Activated naive CD4-positive, alpha-beta T cell treated with anti-CD3 and anti-CD28 coated beads, Interleukin-2, amount 50 U/mL, for 72 hours (primary cell): ENCODE results near the gene YWHAE. TPM values are rescaled to one million over a fixed set of nuclear protein-coding genes. Genes with fewer than 3 reads are reported as not detected.
"Not testable (repeated sequence)": the region's sequence is repeated elsewhere in the genome, so short reads cannot be mapped to it uniquely, and the experiment has no call there.

Experiments used
- ATAC-seq, 2 donors: fragments of 150-1000 bp; cut with Tn5 transposase; 2 replicates each; pipeline ENCODE4 v1.10.0; 2021; ENCODE audit warnings: mild to moderate bottlenecking in 2 of 2, moderate library complexity in 2 of 2
- DNase-seq, 2 donors: peaks; one replicate each; pipeline ENCODE4 v3.0.0; 2021 to 2022; ENCODE audit warnings: low spot score in 2 of 2
- H3K27ac Mint-ChIP-seq, 2 donors: one replicate each; pipeline ENCODE4 v1.8.0; 2022; ENCODE audit warnings: mild to moderate bottlenecking in 2 of 2, mixed read lengths in 2 of 2
- H3K36me3 Mint-ChIP-seq, 2 donors: one replicate each; pipeline ENCODE4 v1.8.0; 2022; ENCODE audit warnings: mixed read lengths in 2 of 2
- H3K9me3 Mint-ChIP-seq, 2 donors: one replicate each; pipeline ENCODE4 v1.8.0; 2022; ENCODE audit warnings: mixed read lengths in 2 of 2
- total RNA-seq, 2 donors: library from RNA; stranded (reverse); gene quantifications; one replicate each; pipeline ENCODE4 v1.2.3, GENCODE V29; 2022

Gene YWHAE
- 100 to 1,000 TPM; 301 to 497 TPM for total RNA-seq

DNA sequence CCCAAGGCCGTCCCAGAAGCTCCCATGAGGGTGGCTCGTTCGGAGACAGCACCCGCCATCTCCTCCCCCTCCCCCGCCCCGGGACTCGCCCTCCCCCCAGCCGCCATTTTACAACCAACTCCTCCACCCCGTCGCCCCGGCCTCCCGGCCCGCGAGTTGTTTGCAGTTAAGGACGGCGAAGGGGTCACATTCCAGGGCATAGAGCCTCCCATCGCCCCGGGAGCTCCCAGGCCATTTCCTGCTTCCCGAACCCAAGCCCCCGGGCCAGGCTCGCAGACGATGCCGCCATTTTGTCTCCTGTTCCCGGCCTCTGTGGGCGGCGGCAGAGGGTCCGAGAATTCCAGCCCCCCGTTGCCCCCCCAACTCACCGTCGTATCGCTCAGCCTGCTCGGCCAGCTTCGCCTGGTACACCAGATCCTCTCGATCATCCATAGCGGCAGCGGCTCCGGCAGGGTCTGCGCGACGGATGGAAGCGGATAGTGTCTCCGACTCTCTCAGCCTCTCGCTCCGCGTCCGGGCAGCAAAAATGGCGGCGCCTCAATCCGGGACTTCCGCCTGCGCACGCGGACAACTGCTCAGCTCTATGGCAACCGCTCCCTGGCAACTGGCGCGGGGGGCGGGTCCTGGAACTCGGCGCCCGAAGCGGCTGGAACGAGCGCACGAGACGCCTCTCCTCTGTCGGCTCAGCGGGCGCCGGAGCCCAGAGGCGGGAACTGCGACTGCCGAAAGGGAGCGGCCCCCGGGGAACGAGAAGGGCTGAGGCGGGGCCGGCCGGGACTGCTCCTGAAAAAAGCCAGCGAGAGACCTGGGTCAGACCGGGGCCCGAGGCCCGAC lies at the start of gene YWHAE:
YWHAE (minus strand) TSS at position 544 of the 834 bp plus-strand sequence; CDS start at position 432, 112 bp downstream.
- ATAC-seq, result peak; percentile 94 to 96
- H3K36me3 Mint-ChIP-seq, result peaks cover 24 to 44% of the 10 kb centered on the region in 2 donors
- H3K9me3 Mint-ChIP-seq, result no peaks in the 10 kb centered on the region
- DNase-seq, result peak; percentile 95 to 97
- peak within 1 kb of the TSS; percentile 94 to 100 for H3K27ac Mint-ChIP-seq

DNA sequence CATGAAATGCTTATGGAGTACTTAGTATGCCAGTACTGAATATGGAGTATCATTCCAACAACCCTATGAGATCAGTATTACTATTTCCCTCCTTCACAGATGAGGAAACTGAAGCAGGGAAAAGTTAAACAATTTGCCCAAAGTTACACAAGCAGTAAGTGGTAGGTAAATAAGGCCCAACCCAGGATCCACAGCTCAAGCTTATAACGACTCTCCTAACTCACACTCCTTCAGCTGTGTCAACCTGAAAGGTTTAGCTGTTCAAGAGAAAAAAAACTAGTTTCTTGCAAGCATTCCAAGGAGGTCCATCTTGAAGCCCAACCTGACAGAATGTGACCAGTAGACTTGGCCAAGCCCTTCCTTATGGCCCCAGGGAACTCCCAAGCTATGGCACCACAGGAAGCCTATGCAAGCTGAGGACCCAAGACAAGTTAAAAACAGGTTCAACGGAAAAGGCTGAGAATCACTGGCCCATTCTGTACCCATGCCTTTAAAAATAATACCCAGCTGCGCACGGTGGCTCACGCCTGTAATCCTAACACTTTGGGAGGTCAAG lies 49.5 kb upstream of the YWHAE start:
- peaks cover 9 to 15% of the 10 kb centered on the region in 2 donors for H3K36me3 Mint-ChIP-seq
- peak overlapping the region in 1 of 2 donors; percentile 74 for H3K27ac Mint-ChIP-seq
- DNase-seq (no peak), ATAC-seq (no peak)
- no peaks in the 10 kb centered on the region for H3K9me3 Mint-ChIP-seq

DNA sequence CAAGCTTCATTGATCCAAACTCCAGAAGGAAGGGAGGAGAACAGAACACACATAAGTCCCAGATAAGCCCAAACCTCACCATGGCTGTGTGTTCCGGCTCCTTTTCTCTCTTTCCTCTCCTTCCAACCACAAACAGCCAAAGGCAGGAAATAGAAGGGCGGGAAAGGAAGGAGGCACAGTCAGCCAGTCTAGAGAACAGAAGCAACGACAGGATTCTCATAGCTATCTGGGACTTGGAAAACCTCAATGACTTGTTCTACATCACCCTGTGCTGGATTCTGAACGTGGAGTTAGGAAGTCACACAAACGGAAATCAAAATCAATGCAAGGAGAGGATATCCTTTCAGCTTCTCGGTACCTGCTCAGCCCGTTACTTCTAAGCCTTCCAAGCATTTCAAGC lies 47.0 kb upstream of the YWHAE start:
- Mint-ChIP-seq H3K36me3 (peaks cover 0 to 9% of the 10 kb centered on the region in 2 donors), H3K9me3 (no peaks in the 10 kb centered on the region), H3K27ac (peak overlapping the region in 1 of 2 donors; percentile 65)
- DNase-seq, result no peak
- no peak for ATAC-seq

DNA sequence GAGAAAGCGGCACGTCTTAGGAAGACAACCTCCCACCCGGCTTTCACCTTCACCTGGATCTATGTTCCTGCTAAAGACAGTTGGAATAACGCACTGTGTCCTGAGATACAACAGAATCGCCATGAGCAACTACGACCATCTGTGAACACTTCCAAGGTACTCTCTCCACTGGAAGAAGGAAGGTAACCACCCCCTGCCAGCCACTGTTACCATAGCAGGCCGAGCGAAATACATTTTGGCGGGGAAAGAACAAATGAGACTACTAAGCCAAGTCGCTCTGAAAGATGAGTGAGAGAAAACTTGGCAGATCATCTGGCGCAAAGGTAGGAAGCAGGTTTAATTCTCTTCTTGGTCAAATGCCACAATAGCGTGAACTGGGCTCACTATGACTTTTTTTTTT lies 46.2 kb upstream of the YWHAE start:
- peaks cover 0 to 9% of the 10 kb centered on the region in 2 donors for H3K36me3 Mint-ChIP-seq

DNA sequence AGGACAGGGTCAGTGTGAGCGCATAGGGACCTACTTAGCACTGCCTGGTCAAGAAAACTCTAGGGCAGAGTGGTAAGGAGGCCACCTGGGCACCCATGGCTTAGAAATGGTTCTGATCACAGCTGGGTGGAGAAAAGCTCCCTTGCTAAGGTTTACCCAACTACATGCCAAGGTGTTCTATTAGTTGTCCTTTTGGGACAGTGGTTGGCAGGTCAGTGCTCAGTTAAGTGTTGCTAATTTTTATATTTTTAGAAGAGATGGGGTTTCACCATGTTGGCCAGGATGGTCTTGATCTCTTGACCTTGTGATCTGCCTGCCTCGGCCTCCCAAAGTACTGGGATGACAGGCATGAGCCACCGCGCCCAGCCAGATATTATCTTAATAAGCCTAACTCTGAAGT lies 45.7 kb upstream of the YWHAE start:
- not testable (repeated sequence) for H3K9me3 Mint-ChIP-seq, H3K36me3 Mint-ChIP-seq, DNase-seq, H3K27ac Mint-ChIP-seq, ATAC-seq

More for the DNA sequence above, 46.2 kb upstream of the YWHAE start:
- DNase-seq, result no peak
- ATAC-seq, result no peak
- peak overlapping the region in 1 of 2 donors; percentile 9 for H3K27ac Mint-ChIP-seq
- no peaks in the 10 kb centered on the region for H3K9me3 Mint-ChIP-seq

DNA sequence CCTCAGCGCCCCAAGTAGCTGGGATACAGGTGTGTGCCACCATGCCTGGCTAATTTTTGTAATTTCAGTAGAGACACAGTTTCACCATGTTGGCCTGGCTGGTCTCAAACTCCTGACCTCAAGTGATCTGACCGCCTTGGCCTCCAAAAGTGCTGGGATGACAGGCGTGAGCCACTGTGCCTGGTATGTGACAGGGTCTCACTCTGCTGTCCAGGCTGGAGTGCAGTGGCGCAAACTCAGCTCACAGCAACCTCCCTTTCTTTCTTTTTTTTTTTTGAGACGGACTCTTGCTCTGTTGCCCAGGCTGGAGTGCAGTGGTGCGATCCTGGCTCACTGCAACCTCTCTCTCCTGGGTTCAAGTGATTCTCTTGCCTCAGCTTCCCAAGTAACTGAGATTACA lies 42.7 kb upstream of the YWHAE start:
- not testable (repeated sequence) for ATAC-seq, H3K9me3 Mint-ChIP-seq, H3K36me3 Mint-ChIP-seq, DNase-seq, H3K27ac Mint-ChIP-seq

DNA sequence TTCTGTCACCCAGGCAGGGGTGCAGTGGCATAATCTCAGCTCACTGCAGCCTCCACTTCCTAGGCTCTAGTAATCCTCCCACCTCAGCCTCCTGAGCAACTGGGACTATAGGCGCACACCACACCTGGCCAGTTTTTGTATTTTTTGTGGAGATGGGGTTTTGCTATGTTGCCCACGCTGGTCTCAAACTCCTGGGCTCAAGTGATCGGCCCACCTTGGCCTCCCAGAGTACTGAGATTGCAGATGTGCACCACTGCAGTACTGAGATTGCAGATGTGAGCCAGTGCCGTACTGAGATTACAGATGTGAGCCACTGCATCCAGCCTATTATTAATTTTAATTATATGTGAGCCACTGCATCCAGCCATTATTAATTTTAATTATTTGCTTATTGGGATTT lies 42.2 kb upstream of the YWHAE start:
- no peak for ATAC-seq
- Mint-ChIP-seq H3K36me3 (no peaks in the 10 kb centered on the region), H3K9me3 (no peaks in the 10 kb centered on the region)

DNA sequence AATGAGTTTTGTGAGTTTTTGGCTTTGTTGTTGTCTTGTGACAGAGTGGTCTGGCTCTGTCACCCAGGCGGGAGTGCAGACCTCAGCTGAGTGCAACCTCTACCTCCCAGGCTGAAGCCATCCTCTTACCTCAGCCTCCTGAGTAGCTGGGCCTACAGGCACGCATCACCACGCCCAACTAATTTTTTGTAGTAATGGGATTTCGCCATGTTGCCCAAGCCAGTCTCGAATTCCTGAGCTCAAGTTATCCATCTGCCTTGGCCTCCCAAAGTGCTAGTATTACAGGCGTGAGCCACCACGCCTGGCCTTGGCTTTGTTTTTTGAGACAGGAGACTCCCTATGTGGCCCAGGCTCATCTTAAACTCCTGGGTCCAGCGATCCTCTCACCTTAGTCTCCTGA lies 40.9 kb upstream of the YWHAE start:
- ATAC-seq (no peak), DNase-seq (no peak)
- no peak overlapping the region for H3K27ac Mint-ChIP-seq
- H3K36me3 Mint-ChIP-seq, result no peaks in the 10 kb centered on the region
- no peaks in the 10 kb centered on the region for H3K9me3 Mint-ChIP-seq

More for the DNA sequence above, 42.2 kb upstream of the YWHAE start:
- no peak overlapping the region for H3K27ac Mint-ChIP-seq
- DNase-seq, result no peak

DNA sequence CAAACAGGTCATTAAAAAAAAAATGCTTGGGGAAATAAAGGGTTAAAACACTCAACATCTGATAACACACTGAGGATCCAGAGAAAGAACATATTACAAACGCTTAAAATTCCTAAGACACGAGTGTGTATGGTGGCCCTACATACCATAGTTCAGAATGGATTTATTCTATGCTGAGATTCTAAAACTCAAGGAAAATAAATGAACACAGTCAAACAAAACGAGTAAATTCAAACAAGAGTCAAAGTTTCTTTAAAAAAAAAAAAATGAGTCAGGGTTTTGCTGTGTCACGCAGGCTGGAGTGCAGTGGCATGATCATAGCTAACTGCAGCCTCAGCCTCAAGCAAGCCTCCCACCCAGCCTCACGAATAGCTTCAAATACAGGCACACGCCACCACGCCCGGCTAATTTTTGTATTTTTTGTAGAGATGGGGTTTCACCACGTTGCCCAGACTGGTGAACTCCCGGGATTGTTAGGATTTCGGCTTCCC lies 38.6 kb upstream of the YWHAE start:
- no peak for DNase-seq
- no peak for ATAC-seq
- Mint-ChIP-seq H3K27ac (no peak overlapping the region), H3K36me3 (peaks cover 0 to 10% of the 10 kb centered on the region in 2 donors), H3K9me3 (no peaks in the 10 kb centered on the region)

DNA sequence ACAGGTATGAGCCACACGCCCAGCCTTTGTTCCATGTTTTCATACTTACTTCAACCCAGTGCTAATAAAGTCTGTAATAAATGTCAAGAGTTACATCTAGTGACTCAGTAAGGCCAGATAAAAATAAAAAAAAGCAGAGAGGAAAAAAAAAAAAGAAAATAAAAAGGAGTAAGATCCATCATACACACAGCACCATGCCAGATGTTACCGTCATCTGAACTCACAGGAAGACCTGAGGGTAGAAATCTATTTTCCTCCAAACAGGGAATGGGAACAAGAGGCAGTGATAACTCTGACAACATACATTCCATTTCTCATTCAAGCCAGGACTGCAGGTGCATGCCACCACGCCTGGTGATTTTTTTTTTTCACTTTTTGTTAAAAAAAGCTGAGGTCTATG lies 35.3 kb upstream of the YWHAE start:
- ATAC-seq (no peak), DNase-seq (no peak)
- no peaks in the 10 kb centered on the region for H3K9me3 Mint-ChIP-seq
- peak overlapping the region; percentile 46 to 63 for H3K27ac Mint-ChIP-seq
- H3K36me3 Mint-ChIP-seq, result peaks cover 4 to 22% of the 10 kb centered on the region in 2 donors

DNA sequence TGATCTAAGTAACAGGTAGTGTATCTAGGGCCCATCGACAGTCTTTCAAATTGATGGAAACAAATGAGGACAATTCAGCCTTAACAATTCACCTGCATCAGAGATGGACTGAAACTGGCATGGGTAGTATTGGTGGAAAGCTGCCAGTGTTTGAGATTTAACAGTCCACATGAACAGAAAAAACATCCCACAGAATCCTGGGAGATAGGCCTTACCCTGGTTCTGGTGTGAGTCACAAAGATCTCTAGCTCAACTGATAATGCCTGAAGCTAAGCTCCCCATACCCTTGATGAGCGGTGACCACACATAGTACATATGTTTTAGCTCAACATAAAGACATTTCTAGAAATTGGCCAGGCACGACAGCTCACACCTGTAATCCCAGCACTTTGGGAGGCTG lies 34.1 kb upstream of the YWHAE start:
- Mint-ChIP-seq H3K27ac (peak overlapping the region in 1 of 2 donors; percentile 26), H3K9me3 (no peaks in the 10 kb centered on the region), H3K36me3 (peaks cover 4 to 22% of the 10 kb centered on the region in 2 donors)
- DNase-seq (no peak), ATAC-seq (no peak)

DNA sequence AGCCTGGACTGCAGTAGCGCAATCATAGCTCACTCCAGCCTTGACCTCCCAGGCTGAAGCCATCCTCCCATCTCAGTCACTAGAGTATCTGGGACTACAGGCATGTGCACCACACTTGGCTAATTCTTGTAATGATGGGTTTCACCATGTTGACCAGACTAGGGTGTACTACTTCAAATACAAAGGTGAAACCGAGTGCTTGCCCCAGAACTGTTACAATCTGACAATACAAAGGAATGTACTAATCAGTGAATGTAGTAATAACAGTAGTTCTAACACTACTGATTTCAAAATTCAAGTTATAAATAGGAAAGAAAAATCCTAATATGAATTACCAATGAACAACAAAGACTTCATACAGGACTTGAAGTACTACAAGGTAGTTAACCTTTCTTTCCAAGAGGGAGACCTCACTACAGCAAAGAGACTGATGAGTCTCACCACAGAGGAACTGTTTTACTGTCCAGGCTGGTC lies 31.6 kb upstream of the YWHAE start:
- no peak for DNase-seq
- peaks cover 4 to 22% of the 10 kb centered on the region in 2 donors for H3K36me3 Mint-ChIP-seq
- no peaks in the 10 kb centered on the region for H3K9me3 Mint-ChIP-seq
- peak overlapping the region in 1 of 2 donors; percentile 96 for H3K27ac Mint-ChIP-seq
- peak; percentile 54 to 92 for ATAC-seq

DNA sequence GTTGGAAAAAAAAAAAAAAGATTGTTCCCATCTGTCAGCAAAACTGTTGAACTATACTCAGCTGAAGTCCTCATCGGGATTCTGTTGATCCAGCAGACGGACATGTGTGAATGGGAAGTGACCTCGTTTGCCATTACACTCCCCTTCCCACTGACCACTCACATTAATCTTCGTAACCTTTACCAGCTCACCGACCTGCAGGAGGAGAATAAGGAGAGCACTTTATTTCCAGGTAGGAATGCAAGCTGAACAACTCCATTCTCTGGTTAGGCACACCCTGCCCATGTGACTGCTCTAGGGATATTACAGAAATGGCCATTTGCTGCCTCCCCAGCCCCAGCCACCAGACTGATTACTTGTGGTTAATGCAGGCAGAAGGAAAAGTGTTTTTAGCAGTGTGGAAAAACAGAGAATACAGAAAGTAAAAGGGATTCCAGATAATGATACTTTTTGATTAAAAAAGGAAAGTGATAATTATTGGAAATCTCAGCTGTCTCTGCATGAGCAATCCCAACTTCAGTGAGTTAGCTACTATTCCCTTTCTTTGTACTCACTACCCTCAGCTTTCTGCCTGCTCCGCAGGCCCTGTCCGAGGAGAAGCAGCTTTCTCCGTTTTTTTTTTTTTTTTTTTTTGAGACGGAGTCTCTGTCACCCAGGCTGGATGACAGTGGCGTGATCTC lies 23.6 kb upstream of the YWHAE start:
- no peak for DNase-seq
- Mint-ChIP-seq H3K9me3 (no peaks in the 10 kb centered on the region), H3K27ac (peak overlapping the region in 1 of 2 donors; percentile 46), H3K36me3 (peaks cover 0 to 17% of the 10 kb centered on the region in 2 donors)
- ATAC-seq, result no peak

DNA sequence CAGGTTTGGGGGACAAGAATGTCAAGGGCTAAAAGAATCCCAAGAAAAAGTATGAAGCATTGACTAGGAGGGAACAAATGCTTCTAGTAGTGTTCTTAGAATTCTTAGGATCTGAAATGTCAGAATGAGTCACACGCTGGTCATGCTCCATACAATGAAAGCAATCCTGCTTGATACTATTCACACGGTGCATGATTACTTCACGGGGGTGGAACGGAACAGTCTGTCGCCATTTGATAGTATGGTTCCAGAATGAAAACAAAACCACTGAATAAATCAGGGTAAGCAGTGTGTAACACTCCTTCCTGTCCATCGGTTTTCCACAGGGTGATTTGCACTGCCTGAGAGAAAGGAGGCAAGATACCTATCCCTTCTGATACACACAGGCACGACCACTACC lies 22.9 kb upstream of the YWHAE start:
- peaks cover 0 to 17% of the 10 kb centered on the region in 2 donors for H3K36me3 Mint-ChIP-seq
- H3K9me3 Mint-ChIP-seq, result no peaks in the 10 kb centered on the region
- ATAC-seq, result peak; percentile 71 to 82
- H3K27ac Mint-ChIP-seq, result peak overlapping the region in 1 of 2 donors; percentile 46
- DNase-seq, result no peak

DNA sequence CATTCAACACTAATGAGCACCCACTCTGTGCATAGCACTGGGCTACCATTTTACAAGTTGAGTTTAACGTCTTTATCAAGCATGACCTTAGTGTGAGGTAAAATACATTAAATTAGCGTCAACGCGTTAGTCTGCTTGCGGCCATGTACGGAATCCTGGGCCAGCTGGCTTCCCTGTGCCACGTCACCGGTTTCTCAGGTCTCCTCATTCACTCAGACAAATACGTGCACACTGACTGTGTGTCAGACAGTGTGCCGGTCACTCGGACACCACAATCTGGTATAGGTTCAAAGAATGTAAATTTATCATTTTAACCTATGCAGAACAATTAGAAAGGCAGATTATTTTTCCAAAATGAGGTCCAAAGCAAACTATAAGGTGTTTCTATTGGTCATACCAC lies 21.4 kb upstream of the YWHAE start:
- peaks cover 0 to 17% of the 10 kb centered on the region in 2 donors for H3K36me3 Mint-ChIP-seq
- DNase-seq (no peak), ATAC-seq (no peak)
- H3K9me3 Mint-ChIP-seq, result no peaks in the 10 kb centered on the region
- H3K27ac Mint-ChIP-seq, result no peak overlapping the region

DNA sequence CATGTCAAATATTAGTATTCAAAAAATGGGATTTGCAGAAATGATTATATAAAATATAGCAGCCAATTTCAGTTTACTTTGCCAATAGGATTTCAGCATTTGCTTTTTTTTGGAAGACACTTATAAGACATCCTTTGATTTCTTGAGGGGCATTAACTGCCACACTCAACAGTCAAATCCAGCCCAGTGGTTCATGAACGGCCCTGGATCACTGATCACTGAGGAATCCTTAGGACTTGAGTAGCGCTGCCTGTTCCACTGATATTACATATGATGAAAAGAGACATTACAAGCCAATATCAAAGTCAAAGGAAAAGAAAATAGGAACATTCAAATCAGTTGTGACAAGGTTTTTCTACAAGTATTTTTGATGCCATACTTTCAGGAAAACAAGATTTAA lies 21.0 kb upstream of the YWHAE start:
- no peak overlapping the region for H3K27ac Mint-ChIP-seq
- H3K9me3 Mint-ChIP-seq, result no peaks in the 10 kb centered on the region
- ATAC-seq (no peak), DNase-seq (no peak)
- peaks cover 0 to 17% of the 10 kb centered on the region in 2 donors for H3K36me3 Mint-ChIP-seq

DNA sequence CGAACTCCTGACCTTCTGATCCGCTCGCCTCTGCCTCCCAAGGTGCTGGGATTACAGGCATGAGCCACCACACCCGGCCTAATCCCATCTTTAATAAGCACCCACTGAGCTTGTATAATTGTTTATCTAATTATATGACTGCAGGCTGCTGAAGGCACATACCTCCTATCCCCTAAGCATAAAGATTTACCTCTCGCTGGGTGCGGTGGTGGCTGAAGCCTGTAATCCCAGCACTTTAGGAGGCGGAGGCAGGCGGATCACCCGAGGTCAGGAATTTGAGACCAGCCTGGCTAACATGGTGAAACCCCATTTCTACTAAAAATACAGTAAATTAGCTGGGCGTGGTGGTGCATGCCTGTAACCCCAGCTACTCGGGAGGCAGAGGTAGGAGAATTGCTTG lies 20.1 kb upstream of the YWHAE start:
- DNase-seq (no peak), ATAC-seq (no peak)
- Mint-ChIP-seq H3K9me3 (no peaks in the 10 kb centered on the region), H3K36me3 (peaks cover 0 to 9% of the 10 kb centered on the region in 2 donors), H3K27ac (peak overlapping the region in 1 of 2 donors; percentile 29)
